H9 (cell line): ENCODE data around the gene OGG1. TPM values are rescaled to one million over a fixed set of nuclear protein-coding genes. Genes with fewer than 3 reads are reported as not detected.

Experiments
- DNase-seq: peaks from one replicate; pipeline ENCODE4 v3.0.0-alpha.2; 2017
- H2AFZ ChIP-seq: one replicate; pipeline ENCODE4 v1.6.1; 2013; ENCODE audit warnings: mild to moderate bottlenecking, low read length, control low read depth, moderate library complexity
- H2AK5ac ChIP-seq: 2 replicates; pipeline ENCODE4 v1.6.1; 2013; ENCODE audit warnings: low read length, control low read depth, mixed read lengths; ENCODE audit not compliant: insufficient read length
- H2BK120ac ChIP-seq: one replicate; pipeline ENCODE4 v1.6.1; 2013; ENCODE audit warnings: low read depth, mild to moderate bottlenecking, low read length, control low read depth, inconsistent platforms; ENCODE audit not compliant: poor library complexity, severe bottlenecking
- H2BK12ac ChIP-seq: 2 replicates; pipeline ENCODE4 v1.6.1; 2013; ENCODE audit warnings: low read length, control low read depth, mixed read lengths, low read depth; ENCODE audit not compliant: insufficient read length
- H2BK15ac ChIP-seq: 2 replicates; pipeline ENCODE4 v1.6.1; 2013; ENCODE audit warnings: low read depth, low read length, control low read depth
- H2BK20ac ChIP-seq: one replicate; pipeline ENCODE4 v1.6.1; 2013; ENCODE audit warnings: low read depth, mild to moderate bottlenecking, low read length, control low read depth, inconsistent platforms; ENCODE audit not compliant: poor library complexity, severe bottlenecking
- H2BK5ac ChIP-seq: 2 replicates; pipeline ENCODE4 v1.6.1; 2013; ENCODE audit warnings: low read length, control low read depth, mixed read lengths; ENCODE audit not compliant: insufficient read length
- H3K14ac ChIP-seq: 2 replicates; pipeline ENCODE4 v1.6.1; 2013; ENCODE audit warnings: low read length, control low read depth; ENCODE audit not compliant: insufficient read depth
- H3K18ac ChIP-seq: 2 replicates; pipeline ENCODE4 v1.6.1; 2013; ENCODE audit warnings: low read depth, mild to moderate bottlenecking, mixed read lengths, low read length, control low read depth; ENCODE audit not compliant: insufficient read length
- H3K23ac ChIP-seq: 2 replicates; pipeline ENCODE4 v1.6.1; 2013; ENCODE audit warnings: low read length, control low read depth, mixed read lengths, low read depth; ENCODE audit not compliant: insufficient read length
- H3K23me2 ChIP-seq: 2 replicates; pipeline ENCODE4 v1.6.1; 2013; ENCODE audit warnings: low read depth, mild to moderate bottlenecking, mixed read lengths, low read length, control low read depth; ENCODE audit not compliant: insufficient read length, poor library complexity, severe bottlenecking
- H3K27ac ChIP-seq: 2 replicates; pipeline ENCODE4 v1.5.1; 2013; ENCODE audit warnings: low read length, control low read depth, mixed read lengths, low read depth; ENCODE audit not compliant: insufficient read length
- H3K27me3 ChIP-seq: 2 replicates; pipeline ENCODE4 v1.6.1; 2013; ENCODE audit warnings: low read length, control low read depth, inconsistent platforms; ENCODE audit not compliant: insufficient read depth
- H3K4ac ChIP-seq: 2 replicates; pipeline ENCODE4 v1.6.1; 2013; ENCODE audit warnings: low read depth, mild to moderate bottlenecking, control low read depth, inconsistent platforms, low read length, moderate library complexity
- H3K4me1 ChIP-seq: 2 replicates; pipeline ENCODE4 v1.6.1; 2013; ENCODE audit warnings: low read length, control low read depth, inconsistent platforms; ENCODE audit not compliant: insufficient read depth
- H3K4me2 ChIP-seq: 2 replicates; pipeline ENCODE4 v1.6.1; 2013; ENCODE audit warnings: low read length, control low read depth, mixed read lengths; ENCODE audit not compliant: insufficient read length, insufficient read depth
- H3K56ac ChIP-seq: 2 replicates; pipeline ENCODE4 v1.6.1; 2013; ENCODE audit warnings: low read depth, mild to moderate bottlenecking, mixed read lengths, low read length, control low read depth; ENCODE audit not compliant: insufficient read length
- H3K79me1 ChIP-seq: 2 replicates; pipeline ENCODE4 v1.6.1; 2013; ENCODE audit warnings: low read depth, mild to moderate bottlenecking, moderate library complexity, low read length, control low read depth, inconsistent platforms; ENCODE audit not compliant: insufficient read depth, poor library complexity, severe bottlenecking
- H3K79me2 ChIP-seq: 2 replicates; pipeline ENCODE4 v1.6.1; 2013; ENCODE audit warnings: low read length, control low read depth, inconsistent platforms; ENCODE audit not compliant: insufficient read depth
- H3K9ac ChIP-seq: 2 replicates; pipeline ENCODE4 v1.6.1; 2013; ENCODE audit warnings: low read length, control low read depth, mixed read lengths; ENCODE audit not compliant: insufficient read length; ENCODE audit errors: extremely low read depth
- H3K9me3 ChIP-seq: one replicate; pipeline ENCODE4 v1.6.1; 2013; ENCODE audit warnings: low read depth, low read length, inconsistent platforms; ENCODE audit not compliant: control insufficient read depth
- H3T11ph ChIP-seq: one replicate; pipeline ENCODE4 v1.6.1; 2013; ENCODE audit warnings: mild to moderate bottlenecking, low read length, control low read depth, inconsistent platforms
- H4K20me1 ChIP-seq: one replicate; pipeline ENCODE4 v1.6.1; 2013; ENCODE audit not compliant: control insufficient read depth, insufficient read length, insufficient read depth
- H4K5ac ChIP-seq: 2 replicates; pipeline ENCODE4 v1.6.1; 2013; ENCODE audit warnings: low read depth, mild to moderate bottlenecking, mixed read lengths, low read length, control low read depth; ENCODE audit not compliant: insufficient read length
- H4K8ac ChIP-seq: replicated peaks from 2 replicates; pipeline ENCODE4 v1.6.1; 2013; ENCODE audit warnings: low read length, control low read depth, mixed read lengths, low read depth; ENCODE audit not compliant: insufficient read length
- H4K91ac ChIP-seq: 2 replicates; pipeline ENCODE4 v1.6.1; 2013; ENCODE audit warnings: low read depth, mild to moderate bottlenecking, moderate library complexity, mixed read lengths, low read length, control low read depth; ENCODE audit not compliant: insufficient read length
- H3K27ac Mint-ChIP-seq, 3 experiments: 2 replicates in 2 of 3; 3 replicates in 1 of 3; pipeline ENCODE4 v1.8.0; 2020 to 2021; ENCODE audit warnings: mixed read lengths in 3 of 3, mild to moderate bottlenecking in 1 of 3, moderate library complexity in 1 of 3
- H3K27me3 Mint-ChIP-seq: 2 replicates; pipeline ENCODE4 v1.8.0; 2021; ENCODE audit warnings: low read depth, mild to moderate bottlenecking, moderate library complexity, mixed read lengths
- H3K36me3 Mint-ChIP-seq, 3 experiments: 2 replicates in 2 of 3; 3 replicates in 1 of 3; pipeline ENCODE4 v1.8.0; 2020 to 2021; ENCODE audit warnings: low read depth in 3 of 3, mixed read lengths in 3 of 3; ENCODE audit not compliant: insufficient read depth in 1 of 3
- H3K4me1 Mint-ChIP-seq, 2 experiments: 2 replicates each; pipeline ENCODE4 v1.8.0; 2020; ENCODE audit warnings: mixed read lengths in 2 of 2
- H3K4me3 Mint-ChIP-seq, 2 experiments: 2 replicates in 1 of 2; 3 replicates in 1 of 2; pipeline ENCODE4 v1.8.0; 2020 to 2021; ENCODE audit warnings: mild to moderate bottlenecking in 2 of 2, mixed read lengths in 2 of 2, moderate library complexity in 1 of 2
- H3K9me3 Mint-ChIP-seq, 2 experiments: 2 replicates in 1 of 2; 3 replicates in 1 of 2; pipeline ENCODE4 v1.8.0; 2020; ENCODE audit warnings: mild to moderate bottlenecking in 2 of 2, mixed read lengths in 2 of 2, moderate library complexity in 1 of 2
- CTCF ChIP-seq: fragments of 200-600 bp; sonication (generic); conservative IDR thresholded peaks from 3 replicates; pipeline ENCODE4 v1.8.0; 2021; ENCODE audit warnings: antibody characterized with exemption, mild to moderate bottlenecking
- WGBS: extraction: QIAGEN DNeasy Blood & Tissue Kit; methylation state at CpG from one replicate; pipeline ENCODE4 v1.1.7; 2013; ENCODE audit warnings: missing lambda C conversion rate, low lambda C conversion rate, mixed read lengths; ENCODE audit not compliant: insufficient read length; ENCODE audit errors: extremely low coverage; 5-methylcytosine and 5-hydroxymethylcytosine counted together
- total RNA-seq: library from RNA; stranded (reverse); gene quantifications from 2 replicates; pipeline ENCODE4 v1.2.1, GENCODE V29; 2021

Gene OGG1
- total RNA-seq, 1 experiment from 2014 or later, result 43.4 TPM

GRCh38 chr3:9791127-9791526 is 41.4 kb downstream of the OGG1 start:
- peaks cover 5% of the 10 kb centered on the region; the same call in 1 of the 2 replicates for H3K79me2 ChIP-seq
- no peaks in the 10 kb centered on the region for H3K79me1 ChIP-seq
- no peaks in the 10 kb centered on the region for H3K9me3 ChIP-seq
- Mint-ChIP-seq H3K27ac (no peak overlapping the region), H3K4me3 (peak overlapping the region; percentile 94 to 95; a peak in 4 of 5 replicates), H3K36me3 (peaks cover 26 to 53% (median 48%) of the 10 kb centered on the region in 3 experiments; a peak in 6 of 7 replicates), H3K4me1 (peaks cover 10 to 19% of the 10 kb centered on the region in 2 experiments), H3K9me3 (no peaks in the 10 kb centered on the region), H3K27me3 (peaks cover 1% of the 10 kb centered on the region; the same call in 1 of the 2 replicates)
- H2BK5ac ChIP-seq, result no peak overlapping the region
- H3K14ac ChIP-seq, result no peak overlapping the region
- no peak for DNase-seq
- no peak overlapping the region for H4K5ac ChIP-seq
- H3K4me1 ChIP-seq, result no peaks in the 10 kb centered on the region
- no peak overlapping the region for H3K18ac ChIP-seq
- H3K4ac ChIP-seq, result no peak overlapping the region
- no peak overlapping the region for H2BK120ac ChIP-seq
- H3K23me2 ChIP-seq, result peaks cover 6% of the 10 kb centered on the region
- no peaks in the 10 kb centered on the region for H3K27me3 ChIP-seq
- no peak overlapping the region for H2AK5ac ChIP-seq
- no peak overlapping the region for H3T11ph ChIP-seq
- no peak for TF ChIP-seq CTCF
- WGBS, result no CpG with 5 or more reads among the region's 11 CpGs
- no peak overlapping the region for H3K56ac ChIP-seq
- H3K4me2 ChIP-seq, result no peak overlapping the region
- no peak overlapping the region for H2BK20ac ChIP-seq
- no peak overlapping the region for H4K8ac ChIP-seq
- no peak overlapping the region for H2BK12ac ChIP-seq
- no peaks in the 10 kb centered on the region for H4K20me1 ChIP-seq
- H3K9ac ChIP-seq, result no peak overlapping the region
- no peak overlapping the region for H2AFZ ChIP-seq
- no peak overlapping the region for H4K91ac ChIP-seq
- H2BK15ac ChIP-seq, result no peak overlapping the region
- H3K27ac ChIP-seq, result no peak overlapping the region
- no peak overlapping the region for H3K23ac ChIP-seq
